Parathyroid adenoma (tissue), 2 donors: ENCODE measurements around the gene MAP1A.

Experiments
- H2AFZ ChIP-seq: fragments of 300-600 bp; sonication (generic); one replicate; pipeline ENCODE4 v1.7.0; 2017; ENCODE audit warnings: antibody characterized with exemption, mild to moderate bottlenecking
- H3K27ac ChIP-seq: fragments of 300-600 bp; sonication (generic); one replicate; pipeline ENCODE4 v1.7.0; 2017
- H3K27me3 ChIP-seq: fragments of 300-600 bp; sonication (generic); one replicate; pipeline ENCODE4 v1.7.0; 2017; ENCODE audit warnings: low read length; ENCODE audit not compliant: control insufficient read depth, insufficient read depth
- H3K36me3 ChIP-seq: fragments of 300-600 bp; sonication (generic); one replicate; pipeline ENCODE4 v1.7.0; 2017; ENCODE audit warnings: low read length; ENCODE audit not compliant: control insufficient read depth, insufficient read depth
- H3K4me1 ChIP-seq: fragments of 300-600 bp; sonication (generic); one replicate; pipeline ENCODE4 v1.7.0; 2017; ENCODE audit warnings: control low read depth
- H3K4me2 ChIP-seq: fragments of 300-600 bp; sonication (generic); one replicate; pipeline ENCODE4 v1.7.0; 2017; ENCODE audit warnings: low read length
- H3K4me3 ChIP-seq: fragments of 300-600 bp; sonication (generic); one replicate; pipeline ENCODE4 v1.7.0; 2017; ENCODE audit warnings: low read depth, low read length
- H3K79me2 ChIP-seq: fragments of 300-600 bp; sonication (generic); one replicate; pipeline ENCODE4 v1.7.0; 2017; ENCODE audit warnings: control low read depth
- H3K9ac ChIP-seq: fragments of 300-600 bp; sonication (generic); one replicate; pipeline ENCODE4 v1.7.0; 2017; ENCODE audit warnings: mild to moderate bottlenecking
- H3K9me3 ChIP-seq: fragments of 300-600 bp; sonication (generic); one replicate; pipeline ENCODE4 v1.7.0; 2017; ENCODE audit warnings: low read length; ENCODE audit not compliant: control insufficient read depth
- TF ChIP-seq, protein P1 (sequence below): fragments of 300-600 bp; sonication (generic); IDR thresholded peaks from one replicate; pipeline ENCODE4 v1.7.0; 2017; ENCODE audit warnings: antibody characterized with exemption, mild to moderate bottlenecking
- donor health status: primary hyperparathyroidism.

The MAP1A gene

DNA sequence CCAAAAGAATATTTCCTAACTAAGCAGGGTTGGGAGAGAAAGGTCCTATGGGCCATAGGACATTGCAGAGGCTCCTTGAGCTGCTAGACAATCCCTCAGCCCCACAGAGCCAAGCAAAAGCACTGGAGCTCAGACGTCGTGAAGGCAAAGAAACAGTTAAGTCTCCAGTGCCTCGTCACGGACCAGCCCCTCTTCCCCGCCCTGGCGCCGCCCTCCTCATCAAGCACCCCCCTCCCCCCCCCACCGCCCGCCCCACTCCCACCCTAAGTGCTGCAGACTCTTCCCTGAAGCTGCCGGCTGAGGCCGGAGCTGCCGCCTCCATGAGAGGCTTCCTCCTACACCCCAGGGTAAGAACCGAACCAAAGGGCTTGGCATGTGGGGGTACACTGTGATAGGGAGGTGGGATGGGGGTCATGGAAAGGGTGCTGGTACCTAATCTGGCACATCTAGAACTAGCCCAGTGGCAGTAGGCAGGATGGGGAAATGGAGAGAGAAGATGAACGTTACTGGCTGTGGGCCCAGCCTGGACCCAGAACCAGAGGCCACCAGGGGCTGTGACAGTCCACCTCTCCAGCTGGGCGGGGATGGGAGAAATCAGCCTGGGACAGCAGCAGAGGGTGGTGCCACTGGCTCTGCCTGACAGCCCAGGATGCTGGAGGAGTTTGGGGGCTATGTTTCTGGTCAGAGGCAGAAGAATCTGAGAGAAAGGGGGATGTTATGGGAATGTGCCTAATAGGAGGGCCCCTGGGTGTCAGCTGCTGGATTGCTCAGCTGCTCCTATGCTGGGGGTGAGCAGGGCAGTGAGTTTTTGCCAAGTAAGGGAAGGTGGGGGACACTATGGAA is at the start of gene MAP1A:
Gene MAP1A, plus strand, starts transcription at position 255 of the 843 bp plus-strand sequence. CDS start 3,866 bp downstream, outside the sequence.
- Histone ChIP-seq H2AFZ (no peak within 1 kb of the TSS), H3K36me3 (no peaks in the 10 kb centered on the region), H3K27ac (no peak within 1 kb of the TSS), H3K4me3 (no peak within 1 kb of the TSS), H3K4me2 (no peak within 1 kb of the TSS), H3K27me3 (no peaks in the 10 kb centered on the region), H3K9me3 (no peaks in the 10 kb centered on the region), H3K79me2 (no peaks in the 10 kb centered on the region), H3K9ac (no peak within 1 kb of the TSS), H3K4me1 (no peaks in the 10 kb centered on the region)
- TF ChIP-seq, protein P1, sequence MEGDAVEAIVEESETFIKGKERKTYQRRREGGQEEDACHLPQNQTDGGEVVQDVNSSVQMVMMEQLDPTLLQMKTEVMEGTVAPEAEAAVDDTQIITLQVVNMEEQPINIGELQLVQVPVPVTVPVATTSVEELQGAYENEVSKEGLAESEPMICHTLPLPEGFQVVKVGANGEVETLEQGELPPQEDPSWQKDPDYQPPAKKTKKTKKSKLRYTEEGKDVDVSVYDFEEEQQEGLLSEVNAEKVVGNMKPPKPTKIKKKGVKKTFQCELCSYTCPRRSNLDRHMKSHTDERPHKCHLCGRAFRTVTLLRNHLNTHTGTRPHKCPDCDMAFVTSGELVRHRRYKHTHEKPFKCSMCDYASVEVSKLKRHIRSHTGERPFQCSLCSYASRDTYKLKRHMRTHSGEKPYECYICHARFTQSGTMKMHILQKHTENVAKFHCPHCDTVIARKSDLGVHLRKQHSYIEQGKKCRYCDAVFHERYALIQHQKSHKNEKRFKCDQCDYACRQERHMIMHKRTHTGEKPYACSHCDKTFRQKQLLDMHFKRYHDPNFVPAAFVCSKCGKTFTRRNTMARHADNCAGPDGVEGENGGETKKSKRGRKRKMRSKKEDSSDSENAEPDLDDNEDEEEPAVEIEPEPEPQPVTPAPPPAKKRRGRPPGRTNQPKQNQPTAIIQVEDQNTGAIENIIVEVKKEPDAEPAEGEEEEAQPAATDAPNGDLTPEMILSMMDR, result no peak

DNA sequence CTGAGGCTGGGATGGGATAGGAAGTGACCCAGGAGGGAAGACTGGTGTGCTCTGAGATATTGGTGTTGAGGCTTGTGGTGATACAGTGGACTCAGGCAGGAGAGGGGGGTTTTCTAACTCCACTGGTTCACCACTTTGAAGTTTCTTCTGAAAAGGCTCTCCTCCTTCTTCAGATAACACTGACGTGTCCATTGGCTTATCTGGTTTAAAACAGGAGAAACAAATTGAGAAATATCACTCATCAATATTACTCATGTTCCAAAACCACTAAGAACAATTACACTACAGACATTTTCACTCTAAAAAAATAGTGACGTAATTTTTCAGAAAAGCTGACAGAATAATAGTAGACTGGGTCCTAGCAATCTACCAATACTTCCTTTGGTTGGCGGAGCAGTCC is 47.5 kb upstream of the MAP1A start:
- H3K27me3 ChIP-seq, result no peaks in the 10 kb centered on the region
- H3K9me3 ChIP-seq, result no peaks in the 10 kb centered on the region
- no peaks in the 10 kb centered on the region for H3K36me3 ChIP-seq

GRCh38 chr15:43471975-43472374 is 45.4 kb upstream of the MAP1A start:
- no peak overlapping the region for H3K9ac ChIP-seq
- H3K9me3 ChIP-seq, result no peaks in the 10 kb centered on the region
- H3K27me3 ChIP-seq, result no peaks in the 10 kb centered on the region
- H2AFZ ChIP-seq, result no peak overlapping the region
- H3K79me2 ChIP-seq, result no peaks in the 10 kb centered on the region
- no peaks in the 10 kb centered on the region for H3K36me3 ChIP-seq
- H3K4me3 ChIP-seq, result no peak overlapping the region
- TF ChIP-seq, protein P1, result no peak
- H3K27ac ChIP-seq, result no peak overlapping the region
- no peak overlapping the region for H3K4me2 ChIP-seq
- H3K4me1 ChIP-seq, result no peaks in the 10 kb centered on the region

More for the DNA sequence above, 47.5 kb upstream of the MAP1A start:
- H3K79me2 ChIP-seq, result no peaks in the 10 kb centered on the region
- no peak overlapping the region for H3K9ac ChIP-seq
- TF ChIP-seq, protein P1, result no peak
- H3K4me2 ChIP-seq, result no peak overlapping the region
- H2AFZ ChIP-seq, result no peak overlapping the region
- no peak overlapping the region for H3K4me3 ChIP-seq
- no peak overlapping the region for H3K27ac ChIP-seq
- no peaks in the 10 kb centered on the region for H3K4me1 ChIP-seq

DNA sequence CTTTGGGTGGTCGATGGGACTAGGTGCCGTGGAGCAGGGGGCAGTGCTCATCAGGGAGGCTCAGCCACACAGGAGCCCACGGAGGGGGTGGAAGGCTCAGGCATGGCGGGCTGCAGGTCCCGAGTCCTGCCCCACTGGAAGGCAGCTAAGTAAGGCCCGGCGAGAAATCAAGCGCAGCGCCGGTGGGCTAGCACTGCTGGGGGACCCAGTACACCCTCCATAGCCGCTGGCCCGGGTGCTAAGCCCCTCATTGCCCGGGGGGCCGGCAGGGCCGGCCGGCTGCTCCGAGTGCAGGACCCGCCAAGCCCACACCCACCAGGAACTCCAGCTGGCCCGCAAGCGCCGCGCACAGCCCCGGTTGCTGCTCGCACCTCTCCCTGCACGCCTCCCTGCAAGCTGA is 43.5 kb upstream of the MAP1A start:
- H3K9me3 ChIP-seq, result no peaks in the 10 kb centered on the region
- H3K4me3 ChIP-seq, result no peak overlapping the region
- H3K4me1 ChIP-seq, result no peaks in the 10 kb centered on the region
- TF ChIP-seq, protein P1, result no peak
- H3K4me2 ChIP-seq, result no peak overlapping the region
- H3K9ac ChIP-seq, result no peak overlapping the region
- no peaks in the 10 kb centered on the region for H3K27me3 ChIP-seq
- no peak overlapping the region for H3K27ac ChIP-seq
- H3K36me3 ChIP-seq, result no peaks in the 10 kb centered on the region
- no peaks in the 10 kb centered on the region for H3K79me2 ChIP-seq
- H2AFZ ChIP-seq, result no peak overlapping the region
